GM20431 (cell line): ENCODE measurements around the gene LRRC49.
"Not testable (repeated sequence)": the region's sequence is repeated elsewhere in the genome, so short reads cannot be mapped to it uniquely, and the experiment has no call there.

Source experiments
- in situ Hi-C: fragments of 300-500 bp; cut with MseI, MboI; formaldehyde crosslinking; loops from one replicate; pipeline ENCODE4 v1.15.0; 2020; ENCODE audit warnings: low sequenced_read_pairs; ENCODE audit not compliant: unreplicated experiment

Gene LRRC49

DNA sequence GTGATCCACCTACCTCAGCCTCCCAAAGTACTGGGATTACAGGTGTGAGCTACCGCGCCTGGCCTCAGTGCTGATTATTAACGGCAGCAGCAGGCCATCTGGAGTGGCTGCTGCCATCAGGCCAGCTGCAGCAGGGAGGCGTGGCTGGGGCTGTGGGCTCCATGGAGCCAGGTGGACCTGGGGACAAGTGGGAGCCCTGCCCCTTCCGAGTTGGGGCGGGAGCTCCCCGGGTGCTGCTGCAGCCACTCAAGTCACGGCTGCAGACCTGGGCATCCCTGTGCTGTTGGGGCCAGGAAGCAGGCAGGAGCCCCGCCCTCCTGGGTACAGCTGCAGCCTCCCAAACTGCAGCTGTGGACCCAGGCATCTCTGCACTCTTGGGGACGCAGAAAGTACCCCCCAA, 23.9 kb downstream of the LRRC49 start:
- in situ Hi-C loops: no loop called here

GRCh38 chr15:70917955-70918354, 25.3 kb downstream of the LRRC49 start:
- in situ Hi-C loops: no loop called here

- in situ Hi-C loops: no loop called here
These were observed 28.5 kb downstream of the LRRC49 start for GRCh38 chr15:70920981-70921696.

DNA sequence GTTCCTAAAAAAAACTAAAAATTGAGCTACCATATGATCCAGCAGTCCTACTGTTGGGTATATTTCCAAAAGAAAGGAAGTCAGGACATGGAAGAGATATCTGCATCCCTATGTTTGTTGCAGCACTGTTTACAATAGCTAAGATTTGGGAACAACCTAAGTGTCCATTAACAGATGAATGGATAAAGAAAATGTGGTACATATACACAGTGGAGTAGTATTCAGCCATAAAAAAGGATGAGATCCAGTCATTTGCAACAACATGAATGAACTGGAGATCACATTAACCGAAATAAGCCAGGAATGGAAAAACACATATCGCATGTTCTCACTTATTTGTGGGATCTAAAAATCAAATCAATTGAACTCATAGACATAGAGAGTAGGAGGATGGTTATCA, 29.5 kb downstream of the LRRC49 start:
- in situ Hi-C loops: no loop called here

DNA sequence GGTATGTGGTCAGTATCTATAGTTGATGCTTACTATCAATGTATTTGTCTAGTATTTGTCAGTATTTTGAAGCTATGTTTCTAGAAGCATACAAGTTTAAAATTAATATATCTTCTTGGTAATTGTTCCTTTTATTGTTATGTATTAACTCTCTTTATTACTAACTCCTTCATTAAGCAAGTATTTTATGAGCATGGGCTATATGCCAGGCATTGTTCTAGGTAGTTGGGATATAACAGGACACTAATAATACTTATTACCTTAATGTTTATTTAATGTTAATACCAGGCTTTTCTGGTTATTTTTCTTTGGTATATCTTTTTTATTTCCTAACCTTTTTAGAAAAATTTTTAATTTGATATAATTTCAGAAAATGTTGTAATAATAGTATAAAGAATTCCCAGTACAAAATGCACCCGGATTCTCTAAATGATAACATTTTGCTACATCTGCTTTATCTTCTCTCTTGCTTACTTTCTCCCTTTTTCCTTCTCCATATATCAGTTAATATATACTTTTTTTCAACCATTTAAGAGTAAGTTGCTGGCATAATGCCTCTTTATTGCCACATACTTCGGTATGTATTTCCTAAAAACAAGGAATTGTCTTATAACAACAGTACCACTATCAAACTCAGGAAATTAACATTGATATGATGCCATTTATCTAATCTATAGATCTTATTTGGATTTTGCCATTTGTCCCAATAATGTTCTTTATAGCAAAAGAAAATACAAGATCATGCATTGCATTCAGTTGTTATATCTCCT, 30.9 kb downstream of the LRRC49 start:
- in situ Hi-C loops: no loop called here

DNA sequence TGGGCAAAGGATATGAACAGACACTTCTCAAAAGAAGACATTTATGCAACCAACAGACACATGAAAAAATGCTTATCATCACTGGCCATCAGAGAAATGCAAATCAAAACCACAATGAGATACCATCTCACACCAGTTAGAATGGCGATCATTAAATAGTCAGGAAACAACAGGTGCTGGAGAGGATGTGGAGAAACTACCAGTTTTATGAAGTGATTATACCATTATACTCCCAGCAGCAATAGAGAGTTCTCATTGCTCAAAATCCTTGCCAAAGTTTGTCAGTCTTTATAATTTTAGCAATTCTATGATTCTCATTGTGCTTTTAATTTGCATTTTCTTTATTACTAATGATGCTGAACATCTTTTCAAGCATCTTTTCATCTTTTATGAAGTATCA, 34.3 kb downstream of the LRRC49 start:
- in situ Hi-C loops: not testable (repeated sequence)

GRCh38 chr15:70931821-70932220, 39.2 kb downstream of the LRRC49 start:
- in situ Hi-C loops: no loop called here

- in situ Hi-C loops: no loop called here
These were observed 39.8 kb downstream of the LRRC49 start for GRCh38 chr15:70932397-70932796.

GRCh38 chr15:70933411-70933810, 40.8 kb downstream of the LRRC49 start:
- in situ Hi-C loops: no loop called here

DNA sequence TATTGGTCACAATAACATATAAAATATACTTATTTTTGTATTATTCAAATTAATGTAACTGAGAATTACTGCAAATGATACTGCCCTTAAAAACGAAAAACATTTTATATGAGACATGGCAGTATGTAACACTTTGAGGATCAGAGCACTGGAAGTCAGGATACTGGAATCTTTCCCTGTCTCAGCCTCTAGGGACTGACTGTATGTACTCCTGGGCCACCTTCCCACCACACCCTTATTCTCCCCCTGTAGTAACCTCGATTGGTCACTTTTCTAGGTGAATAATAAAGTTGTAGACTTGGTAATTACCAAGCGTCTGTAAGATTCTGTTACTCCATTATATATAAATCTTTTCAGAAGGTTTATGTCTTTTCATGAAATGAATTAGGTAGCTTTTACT, 43.0 kb downstream of the LRRC49 start:
- in situ Hi-C loops: no loop called here

- in situ Hi-C loops: no loop called here
These were observed 43.7 kb downstream of the LRRC49 start for GRCh38 chr15:70936326-70936725.

- in situ Hi-C loops: not testable (repeated sequence)
These were observed 50.7 kb downstream of the LRRC49 start for GRCh38 chr15:70943285-70943684.

DNA sequence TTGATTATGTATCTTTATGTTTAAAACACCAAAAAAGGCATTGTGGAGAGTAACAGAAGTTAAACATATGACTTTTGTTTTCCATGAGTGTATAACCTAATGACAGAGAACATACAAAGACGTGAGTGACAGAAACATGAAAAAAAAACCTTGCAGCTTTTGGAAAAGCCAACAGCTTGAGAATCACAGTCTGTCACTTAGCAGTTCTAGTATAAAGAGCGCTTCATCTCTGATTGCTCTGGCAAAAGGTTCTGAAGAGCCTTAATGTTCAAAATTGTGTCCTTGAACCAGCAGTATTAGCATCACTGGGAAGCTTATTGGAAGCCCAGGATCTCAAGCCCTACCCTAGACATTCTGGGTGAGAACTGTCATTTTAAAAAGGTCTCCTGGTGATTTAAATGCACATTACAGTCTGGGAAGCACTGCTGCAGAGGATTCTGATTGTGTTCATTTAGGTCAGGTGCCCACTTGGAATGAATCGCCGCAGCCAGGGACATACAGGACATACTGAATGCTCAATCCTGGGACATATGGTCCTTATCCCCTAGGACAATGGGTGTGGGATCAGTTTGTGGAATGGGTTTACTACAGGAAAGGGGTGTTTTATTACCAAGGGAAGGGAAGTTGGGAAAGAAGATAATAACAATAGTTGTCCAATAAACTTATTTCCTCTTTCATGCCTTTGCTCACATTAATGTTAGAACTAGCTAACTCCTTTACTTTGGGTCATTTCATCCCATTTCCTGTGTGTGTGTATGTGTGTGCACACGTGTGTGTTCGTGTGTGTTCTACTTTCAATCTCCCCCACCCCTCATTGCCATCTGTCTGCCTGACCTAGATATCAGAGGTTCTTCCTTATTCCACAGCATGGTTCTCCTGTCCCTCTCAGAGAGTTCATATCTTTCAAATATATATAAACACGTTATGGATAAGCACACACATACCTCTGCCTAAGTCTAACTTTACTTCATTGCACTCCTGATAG, 55.0 kb downstream of the LRRC49 start:
- in situ Hi-C loops: no loop called here

DNA sequence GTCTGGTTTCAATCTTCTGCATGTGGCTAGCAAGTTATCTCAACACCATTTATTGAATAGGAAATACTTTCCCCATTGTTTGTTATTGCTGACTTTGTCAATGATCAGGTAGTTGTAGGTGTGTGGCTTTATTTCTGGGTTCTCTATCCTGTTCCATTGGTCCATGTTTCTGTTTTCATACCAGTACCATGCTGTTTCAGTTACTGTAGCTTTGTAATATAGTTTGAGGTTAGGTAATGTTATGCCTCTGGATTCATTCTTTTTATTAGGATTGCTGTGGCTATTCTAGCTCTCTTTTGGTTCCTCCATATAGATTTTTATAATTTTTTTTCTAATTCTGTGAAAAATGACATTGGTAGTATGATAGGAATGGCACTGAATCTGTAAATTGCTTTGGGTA, 58.3 kb downstream of the LRRC49 start:
- in situ Hi-C loops: no loop called here

GRCh38 chr15:70954171-70954570, 61.5 kb downstream of the LRRC49 start:
- in situ Hi-C loops: no loop called here

DNA sequence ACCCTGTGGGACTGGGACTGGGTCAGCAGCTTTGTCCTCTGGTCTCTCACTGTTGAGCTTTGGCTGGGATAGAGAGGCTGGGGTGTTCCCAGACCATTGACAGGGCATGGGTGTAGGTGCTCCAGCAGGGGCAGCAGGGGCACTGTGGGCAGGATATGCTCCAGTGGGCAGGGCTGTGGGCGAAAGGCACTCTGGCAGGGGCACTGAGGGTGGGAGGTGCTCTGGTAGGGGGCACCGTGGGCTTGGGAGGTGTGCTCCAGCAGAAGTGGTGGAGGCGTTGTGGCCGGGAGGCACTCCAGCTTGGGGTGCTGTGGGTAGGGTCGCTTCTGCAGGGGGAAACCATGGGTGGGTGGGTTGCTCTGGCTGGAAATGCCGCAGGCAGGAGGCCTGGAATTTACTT, 62.1 kb downstream of the LRRC49 start:
- in situ Hi-C loops: no loop called here

DNA sequence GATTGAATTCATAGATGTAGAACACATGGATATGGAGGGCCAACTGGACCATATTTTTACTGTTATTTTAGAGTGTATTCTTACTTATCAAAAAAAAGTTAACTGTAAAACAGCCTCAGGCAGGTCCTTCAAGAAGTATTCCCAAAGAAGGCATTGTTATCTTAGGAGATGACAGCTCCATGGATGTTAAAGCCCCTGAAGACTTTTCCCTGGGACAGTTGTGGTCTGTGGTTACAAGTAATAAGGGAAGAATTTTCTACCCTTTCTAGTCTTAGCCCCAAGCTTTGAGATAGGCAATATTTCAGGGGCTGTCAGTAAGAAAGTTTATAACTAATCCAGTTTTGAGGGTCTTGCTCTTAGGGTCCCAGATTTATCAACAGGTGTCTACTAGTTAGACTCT, 62.5 kb downstream of the LRRC49 start:
- in situ Hi-C loops: no loop called here

DNA sequence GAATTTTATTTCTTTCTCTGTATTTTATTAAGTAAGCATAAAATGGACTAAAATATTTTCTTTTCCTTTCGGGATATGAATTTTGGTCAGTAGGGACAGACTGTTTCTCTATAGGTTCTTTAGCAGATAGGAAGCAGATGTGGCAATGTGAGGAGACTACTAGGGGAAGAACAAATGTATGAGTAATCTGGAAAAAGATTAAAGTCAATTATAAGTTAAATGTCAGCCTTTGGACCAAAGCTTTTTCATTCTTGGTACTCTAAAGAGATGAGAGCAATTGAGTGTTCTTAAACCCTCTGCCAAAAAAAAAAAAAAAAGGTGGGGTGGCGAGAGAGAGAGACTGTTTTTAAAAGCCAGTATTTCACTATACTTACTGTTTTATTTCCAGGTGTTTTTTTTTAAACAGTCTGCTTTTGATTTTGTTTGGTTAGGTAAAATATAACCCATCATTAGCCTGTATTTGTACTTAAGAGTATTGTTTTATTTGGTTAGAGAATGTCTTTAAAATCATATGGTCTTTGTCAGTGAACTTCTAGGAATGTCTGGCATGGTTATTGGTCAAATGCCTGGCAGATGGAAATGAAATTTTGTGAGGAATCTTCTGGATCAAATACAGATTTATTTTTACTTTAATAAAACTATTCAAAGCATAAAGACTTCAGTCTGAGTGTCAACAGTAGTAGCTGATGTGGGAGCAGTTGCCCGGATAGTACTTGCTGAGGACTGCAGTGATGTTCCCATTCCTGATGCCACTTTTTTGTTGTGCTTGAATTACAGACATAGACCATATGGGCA, 63.8 kb downstream of the LRRC49 start:
- in situ Hi-C loops: no loop called here

DNA sequence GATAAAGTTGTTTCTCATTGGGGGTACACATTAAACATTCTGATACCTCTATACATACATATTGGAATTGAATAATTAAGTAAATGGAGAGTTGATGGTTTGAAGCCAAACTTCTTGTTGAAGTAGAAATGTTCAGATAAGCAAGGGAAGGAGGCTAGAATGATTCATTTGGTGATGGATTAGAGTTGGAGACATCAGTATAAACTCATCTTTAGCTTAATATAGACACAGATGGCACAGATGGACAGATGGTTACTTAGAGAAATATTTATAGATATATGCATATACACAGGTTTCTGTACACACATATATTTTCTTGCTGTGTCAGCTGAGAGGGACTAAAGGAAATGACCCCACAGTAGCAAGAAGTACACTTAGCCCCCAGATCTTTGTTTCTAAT, 69.5 kb downstream of the LRRC49 start:
- in situ Hi-C loops: no loop called here

GRCh38 chr15:70963199-70963598, 70.6 kb downstream of the LRRC49 start:
- in situ Hi-C loops: no loop called here
